K562 (cell line): ENCODE results near the gene CSDE1.
"Not testable (repeated sequence)": the region's sequence is repeated elsewhere in the genome, so short reads cannot be mapped to it uniquely, and the experiment has no call there.

ENCODE experiments used
- CHD2 ChIP-seq: IDR thresholded peaks from 2 replicates; pipeline ENCODE4 v1.6.1; 2011; ENCODE audit warnings: low read depth, low read length
- SIN3A ChIP-seq, 2 experiments: fragments of 150-350 bp in 1 of 2; IDR thresholded peaks; 2 replicates each; pipeline ENCODE4 v1.6.1; 2011 to 2016; ENCODE audit warnings: borderline replicate concordance in 2 of 2, low read depth in 2 of 2, low read length in 2 of 2, mild to moderate bottlenecking in 2 of 2, moderate library complexity in 2 of 2; ENCODE audit not compliant: control insufficient read depth in 1 of 2
- TF ChIP-seq, protein P1 (sequence below): fragments of 450-650 bp; IDR thresholded peaks from 2 replicates; pipeline ENCODE4 v1.6.1; 2018; ENCODE audit not compliant: partially characterized antibody

DNA sequence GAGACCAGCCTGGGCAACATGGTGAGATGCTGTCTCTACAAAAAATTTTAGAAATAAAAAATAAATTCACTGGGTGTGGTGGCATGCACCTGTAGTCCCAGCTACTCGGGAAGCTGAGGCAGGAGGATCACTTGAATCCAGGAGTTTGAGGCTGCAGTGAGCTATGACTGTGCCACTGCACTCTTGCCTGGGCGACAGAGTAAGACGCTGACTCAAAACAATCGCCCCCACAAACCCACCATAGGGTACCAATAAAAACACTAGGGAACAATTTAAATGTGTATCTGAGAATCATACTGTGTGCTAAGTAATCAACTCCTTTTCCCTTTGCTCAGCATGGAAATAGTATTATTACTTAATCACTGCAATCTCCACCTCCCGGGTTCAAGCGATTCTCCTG lies 4.1 kb downstream of the CSDE1 start:
- TF ChIP-seq SIN3A (IDR thresholded peaks at IDR 0.05; ENCODE audit: borderline replicate concordance in 2 of 2, control insufficient read depth in 1 of 2, low read depth in 2 of 2, low read length in 2 of 2); CHD2: not testable (repeated sequence)
- TF ChIP-seq, protein P1, sequence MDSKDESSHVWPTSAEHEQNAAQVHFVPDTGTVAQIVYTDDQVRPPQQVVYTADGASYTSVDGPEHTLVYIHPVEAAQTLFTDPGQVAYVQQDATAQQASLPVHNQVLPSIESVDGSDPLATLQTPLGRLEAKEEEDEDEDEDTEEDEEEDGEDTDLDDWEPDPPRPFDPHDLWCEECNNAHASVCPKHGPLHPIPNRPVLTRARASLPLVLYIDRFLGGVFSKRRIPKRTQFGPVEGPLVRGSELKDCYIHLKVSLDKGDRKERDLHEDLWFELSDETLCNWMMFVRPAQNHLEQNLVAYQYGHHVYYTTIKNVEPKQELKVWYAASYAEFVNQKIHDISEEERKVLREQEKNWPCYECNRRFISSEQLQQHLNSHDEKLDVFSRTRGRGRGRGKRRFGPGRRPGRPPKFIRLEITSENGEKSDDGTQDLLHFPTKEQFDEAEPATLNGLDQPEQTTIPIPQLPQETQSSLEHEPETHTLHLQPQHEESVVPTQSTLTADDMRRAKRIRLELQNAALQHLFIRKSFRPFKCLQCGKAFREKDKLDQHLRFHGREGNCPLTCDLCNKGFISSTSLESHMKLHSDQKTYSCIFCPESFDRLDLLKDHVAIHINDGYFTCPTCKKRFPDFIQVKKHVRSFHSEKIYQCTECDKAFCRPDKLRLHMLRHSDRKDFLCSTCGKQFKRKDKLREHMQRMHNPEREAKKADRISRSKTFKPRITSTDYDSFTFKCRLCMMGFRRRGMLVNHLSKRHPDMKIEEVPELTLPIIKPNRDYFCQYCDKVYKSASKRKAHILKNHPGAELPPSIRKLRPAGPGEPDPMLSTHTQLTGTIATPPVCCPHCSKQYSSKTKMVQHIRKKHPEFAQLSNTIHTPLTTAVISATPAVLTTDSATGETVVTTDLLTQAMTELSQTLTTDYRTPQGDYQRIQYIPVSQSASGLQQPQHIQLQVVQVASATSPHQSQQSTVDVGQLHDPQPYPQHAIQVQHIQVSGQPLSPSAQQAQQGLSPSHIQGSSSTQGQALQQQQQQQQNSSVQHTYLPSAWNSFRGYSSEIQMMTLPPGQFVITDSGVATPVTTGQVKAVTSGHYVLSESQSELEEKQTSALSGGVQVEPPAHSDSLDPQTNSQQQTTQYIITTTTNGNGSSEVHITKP, result not testable (repeated sequence)
